ENCODE measurements around the gene CLEC18A.

Gene CLEC18A

GRCh38 chr16:69934751-69935150 lies 16.4 kb upstream of the CLEC18A start:
- H3K36me3 ChIP-seq (replicated peaks) = peaks cover 7% of the 10 kb centered on the region
- in situ Hi-C loops (cut with MboI; ENCODE audit: low sequenced_read_pairs) = loop anchor here (25.0 kb wide), 1 partner anchor 147 kb away; no protein-coding TSS in a partner anchor
- H3K9me3 ChIP-seq = no peaks in the 10 kb centered on the region
- no peak for DNase-seq (ENCODE audit: low spot score in 2 of 2)
- no peak overlapping the region for H3K4me3 ChIP-seq
- no peaks in the 10 kb centered on the region for H3K4me1 ChIP-seq
- H3K27me3 ChIP-seq (ENCODE audit: low read depth) = no peaks in the 10 kb centered on the region

- Histone ChIP-seq H3K4me3 (no peak overlapping the region), H3K27me3 (ENCODE audit: low read depth) (no peaks in the 10 kb centered on the region), H3K9me3 (no peaks in the 10 kb centered on the region), H3K4me1 (no peaks in the 10 kb centered on the region), H3K36me3 (replicated peaks) (peaks cover 3% of the 10 kb centered on the region; the same call in 1 of the 2 replicates)
- in situ Hi-C loops (cut with MboI; ENCODE audit: low sequenced_read_pairs) = loop anchor here (25.0 kb wide), 1 partner anchor 148 kb away; no protein-coding TSS in a partner anchor
- DNase-seq (ENCODE audit: low spot score in 2 of 2) = no peak
Measured at GRCh38 chr16:69935278-69935711, 15.8 kb upstream of the CLEC18A start.

- no peak overlapping the region for H3K4me3 ChIP-seq
- peaks cover 3% of the 10 kb centered on the region; the same call in 1 of the 2 replicates for H3K36me3 ChIP-seq (replicated peaks)
- no peaks in the 10 kb centered on the region for H3K4me1 ChIP-seq
Measured at GRCh38 chr16:69935740-69936139, 15.4 kb upstream of the CLEC18A start.

GRCh38 chr16:69936252-69936651 lies 14.9 kb upstream of the CLEC18A start:
- Histone ChIP-seq H3K9me3 (no peaks in the 10 kb centered on the region), H3K36me3 (replicated peaks) (peaks cover 3% of the 10 kb centered on the region; the same call in 1 of the 2 replicates), H3K4me3 (no peak overlapping the region), H3K27me3 (ENCODE audit: low read depth) (no peaks in the 10 kb centered on the region), H3K4me1 (no peaks in the 10 kb centered on the region)
- in situ Hi-C loops (cut with MboI; ENCODE audit: low sequenced_read_pairs) = loop anchor here (25.0 kb wide), 1 partner anchor 149 kb away; no protein-coding TSS in a partner anchor
- no peak for DNase-seq (ENCODE audit: low spot score in 2 of 2)

More at GRCh38 chr16:69935740-69936139, 15.4 kb upstream of the CLEC18A start:
- H3K27me3 ChIP-seq (ENCODE audit: low read depth) = no peaks in the 10 kb centered on the region
- in situ Hi-C loops (cut with MboI; ENCODE audit: low sequenced_read_pairs) = loop anchor here (25.0 kb wide), 1 partner anchor 148 kb away; no protein-coding TSS in a partner anchor
- H3K9me3 ChIP-seq = no peaks in the 10 kb centered on the region
- no peak for DNase-seq (ENCODE audit: low spot score in 2 of 2)

- H3K4me1 ChIP-seq = no peaks in the 10 kb centered on the region
- H3K27me3 ChIP-seq (ENCODE audit: low read depth) = no peaks in the 10 kb centered on the region
- in situ Hi-C loops (cut with MboI; ENCODE audit: low sequenced_read_pairs) = loop anchor here (25.0 kb wide), 1 partner anchor 149 kb away; no protein-coding TSS in a partner anchor
- no peak overlapping the region for H3K4me3 ChIP-seq
- peaks cover 3% of the 10 kb centered on the region; the same call in 1 of the 2 replicates for H3K36me3 ChIP-seq (replicated peaks)
- no peaks in the 10 kb centered on the region for H3K9me3 ChIP-seq
- no peak for DNase-seq (ENCODE audit: low spot score in 2 of 2)
Measured at GRCh38 chr16:69936751-69937211, 14.4 kb upstream of the CLEC18A start.

- Histone ChIP-seq H3K36me3 (replicated peaks) (peaks cover 3% of the 10 kb centered on the region; the same call in 1 of the 2 replicates), H3K9me3 (no peaks in the 10 kb centered on the region), H3K27me3 (ENCODE audit: low read depth) (no peaks in the 10 kb centered on the region), H3K4me3 (no peak overlapping the region), H3K4me1 (no peaks in the 10 kb centered on the region)
- in situ Hi-C loops (cut with MboI; ENCODE audit: low sequenced_read_pairs) = loop anchor here (25.0 kb wide), 1 partner anchor 150 kb away; no protein-coding TSS in a partner anchor
- no peak for DNase-seq (ENCODE audit: low spot score in 2 of 2)
Measured at GRCh38 chr16:69937465-69937951, 13.6 kb upstream of the CLEC18A start.

GRCh38 chr16:69938981-69939820 lies 11.9 kb upstream of the CLEC18A start:
- Histone ChIP-seq H3K4me3 (no peak overlapping the region), H3K9me3 (no peaks in the 10 kb centered on the region), H3K27me3 (ENCODE audit: low read depth) (no peaks in the 10 kb centered on the region), H3K4me1 (no peaks in the 10 kb centered on the region), H3K36me3 (replicated peaks) (peaks cover 3% of the 10 kb centered on the region; the same call in 1 of the 2 replicates)
- in situ Hi-C loops (cut with MboI; ENCODE audit: low sequenced_read_pairs) = loop anchor here (25.0 kb wide), 1 partner anchor 152 kb away; no protein-coding TSS in a partner anchor
- no peak for DNase-seq (ENCODE audit: low spot score in 2 of 2)

GRCh38 chr16:69939821-69940585 lies 11.1 kb upstream of the CLEC18A start:
- Histone ChIP-seq H3K4me3 (no peak overlapping the region), H3K9me3 (no peaks in the 10 kb centered on the region), H3K4me1 (no peaks in the 10 kb centered on the region), H3K27me3 (ENCODE audit: low read depth) (no peaks in the 10 kb centered on the region), H3K36me3 (replicated peaks) (peaks cover 3% of the 10 kb centered on the region; the same call in 1 of the 2 replicates)
- in situ Hi-C loops (cut with MboI; ENCODE audit: low sequenced_read_pairs) = loop anchor here (25.0 kb wide), 1 partner anchor 153 kb away; no protein-coding TSS in a partner anchor
- DNase-seq (ENCODE audit: low spot score in 2 of 2) = no peak

GRCh38 chr16:69940676-69941075 lies 10.5 kb upstream of the CLEC18A start:
- Histone ChIP-seq H3K4me3 (no peak overlapping the region), H3K36me3 (replicated peaks) (peaks cover 3% of the 10 kb centered on the region; the same call in 1 of the 2 replicates)
- in situ Hi-C loops (cut with MboI; ENCODE audit: low sequenced_read_pairs) = loop anchor here (25.0 kb wide), 1 partner anchor 153 kb away; no protein-coding TSS in a partner anchor

GRCh38 chr16:69941251-69942098 lies 9.7 kb upstream of the CLEC18A start:
- no peaks in the 10 kb centered on the region for H3K4me1 ChIP-seq
- H3K36me3 ChIP-seq (replicated peaks) = no peaks in the 10 kb centered on the region; the same call in 1 of the 2 replicates
- H3K9me3 ChIP-seq = no peaks in the 10 kb centered on the region
- DNase-seq (ENCODE audit: low spot score in 2 of 2) = no peak
- in situ Hi-C loops (cut with MboI; ENCODE audit: low sequenced_read_pairs) = loop anchor here (25.0 kb wide), 1 partner anchor 154 kb away; no protein-coding TSS in a partner anchor
- no peak overlapping the region for H3K4me3 ChIP-seq
- no peaks in the 10 kb centered on the region for H3K27me3 ChIP-seq (ENCODE audit: low read depth)

More at GRCh38 chr16:69940676-69941075, 10.5 kb upstream of the CLEC18A start:
- H3K9me3 ChIP-seq = no peaks in the 10 kb centered on the region
- no peak for DNase-seq (ENCODE audit: low spot score in 2 of 2)
- H3K4me1 ChIP-seq = no peaks in the 10 kb centered on the region
- no peaks in the 10 kb centered on the region for H3K27me3 ChIP-seq (ENCODE audit: low read depth)

- in situ Hi-C loops (cut with MboI; ENCODE audit: low sequenced_read_pairs) = loop anchor here (25.0 kb wide), 1 partner anchor 155 kb away; no protein-coding TSS in a partner anchor
- no peaks in the 10 kb centered on the region for H3K36me3 ChIP-seq (replicated peaks)
- no peaks in the 10 kb centered on the region for H3K27me3 ChIP-seq (ENCODE audit: low read depth)
- no peak for DNase-seq (ENCODE audit: low spot score in 2 of 2)
- no peaks in the 10 kb centered on the region for H3K9me3 ChIP-seq
- H3K4me3 ChIP-seq = no peak overlapping the region
- no peaks in the 10 kb centered on the region for H3K4me1 ChIP-seq
Measured at GRCh38 chr16:69942099-69942491, 9.0 kb upstream of the CLEC18A start.

- Histone ChIP-seq H3K4me3 (no peak overlapping the region), H3K27me3 (ENCODE audit: low read depth) (no peaks in the 10 kb centered on the region), H3K9me3 (no peaks in the 10 kb centered on the region), H3K36me3 (replicated peaks) (no peaks in the 10 kb centered on the region), H3K4me1 (no peaks in the 10 kb centered on the region)
- in situ Hi-C loops (cut with MboI; ENCODE audit: low sequenced_read_pairs) = loop anchor here (25.0 kb wide), 1 partner anchor 155 kb away; no protein-coding TSS in a partner anchor
- no peak for DNase-seq (ENCODE audit: low spot score in 2 of 2)
Measured at GRCh38 chr16:69942627-69943170, 8.4 kb upstream of the CLEC18A start.

All from HAP-1 (cell line).